ENCODE results near the gene GALC. TPM values are rescaled to one million over a fixed set of nuclear protein-coding genes. Genes with fewer than 3 reads are reported as not detected.

The GALC gene
- total and polyA plus RNA-seq, 2 donors (not counting 3 experiments of a cell fraction or from before 2014, with no cell fraction given), result 12.4 to 14.2 TPM

- no peaks in the 10 kb centered on the region for H3K4me1 ChIP-seq (ENCODE audit: control insufficient read depth, extremely low read depth, insufficient read depth, low read length)
- H3K9me1 ChIP-seq (replicated peaks; ENCODE audit: control insufficient read depth, extremely low read depth, insufficient read depth, low read length), result no peaks in the 10 kb centered on the region
- H3K9ac ChIP-seq (replicated peaks; ENCODE audit: extremely low read depth, insufficient read depth, low read length), result no peak overlapping the region
- H3K27ac ChIP-seq (ENCODE audit: insufficient read depth, low read depth, low read length), result no peak overlapping the region
- DNase-seq (ENCODE audit: low read depth, low spot score), result no peak
- H3K79me2 ChIP-seq (ENCODE audit: control insufficient read depth, insufficient read depth, low read length), result no peaks in the 10 kb centered on the region
- no peaks in the 10 kb centered on the region for H3K9me3 ChIP-seq (replicated peaks; ENCODE audit: control insufficient read depth, insufficient read depth, low read length)
- TF ChIP-seq POLR2AphosphoS5 (IDR thresholded peaks at IDR 0.05; ENCODE audit: insufficient read depth, low read depth, low read length), result no peak
- no peak for TF ChIP-seq MAX (IDR thresholded peaks at IDR 0.05; ENCODE audit: insufficient read depth, insufficient read length)
- TF ChIP-seq, protein P1, sequence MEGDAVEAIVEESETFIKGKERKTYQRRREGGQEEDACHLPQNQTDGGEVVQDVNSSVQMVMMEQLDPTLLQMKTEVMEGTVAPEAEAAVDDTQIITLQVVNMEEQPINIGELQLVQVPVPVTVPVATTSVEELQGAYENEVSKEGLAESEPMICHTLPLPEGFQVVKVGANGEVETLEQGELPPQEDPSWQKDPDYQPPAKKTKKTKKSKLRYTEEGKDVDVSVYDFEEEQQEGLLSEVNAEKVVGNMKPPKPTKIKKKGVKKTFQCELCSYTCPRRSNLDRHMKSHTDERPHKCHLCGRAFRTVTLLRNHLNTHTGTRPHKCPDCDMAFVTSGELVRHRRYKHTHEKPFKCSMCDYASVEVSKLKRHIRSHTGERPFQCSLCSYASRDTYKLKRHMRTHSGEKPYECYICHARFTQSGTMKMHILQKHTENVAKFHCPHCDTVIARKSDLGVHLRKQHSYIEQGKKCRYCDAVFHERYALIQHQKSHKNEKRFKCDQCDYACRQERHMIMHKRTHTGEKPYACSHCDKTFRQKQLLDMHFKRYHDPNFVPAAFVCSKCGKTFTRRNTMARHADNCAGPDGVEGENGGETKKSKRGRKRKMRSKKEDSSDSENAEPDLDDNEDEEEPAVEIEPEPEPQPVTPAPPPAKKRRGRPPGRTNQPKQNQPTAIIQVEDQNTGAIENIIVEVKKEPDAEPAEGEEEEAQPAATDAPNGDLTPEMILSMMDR (IDR thresholded peaks at IDR 0.05; ENCODE audit: extremely low read depth in 1 of 2, insufficient read depth in 1 of 2, low read depth in 1 of 2, low read length in 2 of 2), result no peak
- TF ChIP-seq GATA2 (IDR thresholded peaks at IDR 0.05; ENCODE audit: insufficient read depth, insufficient read length, low read depth, low read length), result no peak
- no peak for TF ChIP-seq POLR2A (IDR thresholded peaks at IDR 0.05; ENCODE audit: low read depth, low read length)
- no peak for TF ChIP-seq FOS (IDR thresholded peaks at IDR 0.05; ENCODE audit: borderline replicate concordance, insufficient read depth, low read length)
- TF ChIP-seq EZH2 (IDR thresholded peaks at IDR 0.05; ENCODE audit: borderline replicate concordance, low read depth, low read length, severe bottlenecking), result no peak
- TF ChIP-seq MYC (IDR thresholded peaks at IDR 0.05; ENCODE audit: low read depth, low read length), result no peak
- TF ChIP-seq JUN (IDR thresholded peaks at IDR 0.05; ENCODE audit: borderline replicate concordance, insufficient read depth, insufficient read length, low read depth), result no peak
- no peak for FAIRE-seq
- CTCF ChIA-PET, result interaction anchor here (1.0 kb wide), 1 partner anchor 15 kb away, joined by 4 read pairs; no protein-coding TSS in a partner anchor
- dilution Hi-C loops (cut with MboI; ENCODE audit: extremely low pct_ligation_motif_present, low sequenced_read_pairs) (no loop called here), intact Hi-C loops (cut with micrococcal nuclease) (no loop called here)
- no peak overlapping the region for H2AFZ ChIP-seq (ENCODE audit: low read depth, low read length)
- H3K36me3 ChIP-seq (ENCODE audit: control insufficient read depth in 2 of 2, extremely low read depth in 1 of 2, insufficient read depth in 2 of 2, low read length in 2 of 2), result no peaks in the 10 kb centered on the region
- H3K27me3 ChIP-seq (ENCODE audit: control insufficient read depth in 2 of 2, insufficient read depth in 2 of 2, low read length in 2 of 2), result no peaks in the 10 kb centered on the region
- H3K4me3 ChIP-seq (replicated peaks in 1 of 3; ENCODE audit: insufficient read depth in 1 of 3, low read depth in 1 of 3, low read length in 3 of 3), result no peak overlapping the region
- H3K4me2 ChIP-seq (ENCODE audit: insufficient read depth, low read length), result no peak overlapping the region
- no peaks in the 10 kb centered on the region for H4K20me1 ChIP-seq (replicated peaks; ENCODE audit: control insufficient read depth, extremely low read depth, insufficient read depth, low read length)
- POLR2A ChIA-PET, result no interaction called here
- BruUV-seq (replicated peaks), result no TSS peak
These were observed 6.3 kb upstream of the GALC start for GRCh38 chr14:87999277-87999676.

Data from endothelial cell of umbilical vein (primary cell).